GM19328 (cell line): ENCODE results near the gene CYP4V2.
A peak's percentile ranks its signal among the peaks of the same experiment; 100 is the strongest.

Source experiments
- ATAC-seq: cut with Tn5 transposase; IDR thresholded peaks from one replicate; pipeline ENCODE4 v1.9.1; 2021; ENCODE audit warnings: mild to moderate bottlenecking, moderate library complexity; ENCODE audit not compliant: unreplicated experiment

The CYP4V2 gene

DNA sequence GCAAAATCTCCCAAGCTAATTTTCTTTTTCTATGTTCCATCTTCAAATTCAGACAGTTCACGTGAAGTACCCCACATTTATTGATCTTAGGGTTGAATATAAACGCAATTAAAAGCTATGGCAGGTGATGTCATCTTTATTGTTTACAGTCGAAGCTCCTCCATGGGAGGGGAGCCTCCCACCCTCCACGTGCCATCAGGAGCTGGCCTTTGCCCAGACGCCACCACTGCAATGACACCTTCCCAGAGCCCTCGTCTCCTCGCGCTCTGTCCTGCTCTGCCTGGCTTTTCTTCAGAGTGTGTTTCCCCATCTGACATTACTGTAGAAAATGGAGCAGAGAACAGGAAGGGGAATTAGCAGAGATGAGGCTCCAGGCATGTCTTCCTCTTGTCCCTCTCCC, 18.8 kb upstream of the CYP4V2 start:
- ATAC-seq: no peak

DNA sequence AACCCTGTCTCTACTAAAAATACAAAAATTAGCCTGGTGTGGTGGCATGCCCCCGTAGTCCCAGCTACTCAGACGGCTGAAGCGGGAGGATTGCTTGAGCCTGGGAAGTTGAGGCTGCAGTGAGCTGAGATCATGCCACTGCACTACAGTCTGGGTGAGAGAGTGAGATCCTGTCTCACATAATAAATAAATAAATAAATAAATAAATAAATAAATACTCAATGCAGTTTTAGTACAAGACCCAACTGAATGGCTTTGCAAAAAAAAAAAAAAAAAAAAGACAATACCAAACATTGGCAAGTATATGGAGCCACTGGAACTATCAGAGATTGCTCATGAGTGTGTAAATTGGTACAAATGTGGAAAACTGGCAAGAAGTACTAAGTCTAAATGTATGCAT, 3.3 kb upstream of the CYP4V2 start:
- no peak for ATAC-seq

DNA sequence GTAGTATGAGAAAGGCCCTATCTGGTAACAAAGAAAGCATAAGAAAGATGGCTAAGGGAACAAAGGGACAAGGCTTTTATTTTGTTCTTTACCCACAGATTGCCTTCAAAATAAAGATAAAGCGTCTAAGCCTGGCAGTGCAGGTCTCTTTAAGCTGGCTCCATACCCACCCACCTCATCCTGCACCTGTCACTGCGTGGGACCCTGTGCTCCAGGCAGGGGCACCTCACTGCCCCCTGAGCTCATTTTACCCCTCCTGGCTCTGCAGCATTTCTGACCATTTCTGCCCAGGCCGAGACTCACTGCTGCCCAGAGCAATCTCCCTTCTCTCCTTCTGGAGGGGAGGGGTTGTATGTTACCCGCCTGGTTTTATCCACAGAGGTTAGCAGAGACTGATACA, 1.7 kb upstream of the CYP4V2 start:
- no peak for ATAC-seq

DNA sequence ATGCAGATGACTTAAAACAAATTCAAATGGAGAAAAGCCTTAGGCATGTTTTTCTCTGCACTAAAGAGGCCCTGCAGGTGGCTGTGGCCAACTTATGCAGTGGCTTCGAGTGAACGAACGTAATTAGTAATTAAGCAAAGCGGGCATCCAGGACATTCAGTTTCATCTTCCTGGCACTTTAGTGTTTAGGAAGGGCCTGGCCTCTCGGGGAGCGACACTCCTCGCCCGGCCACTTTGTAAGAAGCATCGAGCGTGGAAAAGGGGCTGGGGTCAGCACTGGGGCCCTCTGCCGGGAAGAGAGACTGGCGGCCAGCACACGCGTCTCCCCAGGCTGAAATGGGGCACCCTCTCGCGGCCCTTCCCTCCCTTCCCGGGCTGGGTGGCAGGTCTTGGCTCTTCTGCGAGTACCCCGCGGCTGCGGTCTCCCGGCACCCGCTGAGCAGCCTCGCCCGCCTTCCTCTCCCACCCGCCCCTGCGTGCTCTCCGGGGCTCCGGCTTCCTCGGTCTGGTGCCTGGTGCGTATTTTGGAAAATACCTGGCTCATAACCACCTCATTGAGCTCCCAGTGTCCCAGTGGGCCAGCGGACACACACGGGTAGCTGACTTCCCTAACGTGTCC, 677 bp upstream of the CYP4V2 start:
- ATAC-seq: peak; percentile 31

DNA sequence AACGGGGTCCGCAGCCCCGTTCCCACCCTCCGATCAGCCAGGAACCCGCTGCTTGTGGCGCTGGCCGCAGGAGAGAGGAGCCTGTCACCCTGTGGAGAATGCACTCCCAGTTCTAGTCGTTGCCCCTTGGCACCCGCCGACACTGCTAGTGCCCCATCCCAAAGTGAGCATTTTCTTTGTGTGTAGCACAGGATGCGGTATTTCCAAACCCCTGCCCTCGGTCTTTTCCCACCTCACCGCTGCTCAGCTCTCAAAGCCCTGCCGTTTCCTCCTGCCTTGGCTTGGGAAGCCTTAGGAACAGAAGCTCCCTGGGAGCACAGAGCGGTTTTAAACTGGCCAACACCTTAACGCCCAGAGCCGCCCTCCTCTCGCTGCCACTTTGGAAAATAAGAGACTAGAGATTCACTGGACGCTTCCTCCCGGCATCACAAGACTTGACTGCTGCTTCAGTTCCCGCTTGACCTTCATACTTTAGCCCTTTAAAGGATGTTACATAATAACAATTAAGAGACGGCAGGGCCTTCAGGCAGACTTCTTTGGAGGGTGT, 772 bp downstream of the CYP4V2 start:
- ATAC-seq: no peak

DNA sequence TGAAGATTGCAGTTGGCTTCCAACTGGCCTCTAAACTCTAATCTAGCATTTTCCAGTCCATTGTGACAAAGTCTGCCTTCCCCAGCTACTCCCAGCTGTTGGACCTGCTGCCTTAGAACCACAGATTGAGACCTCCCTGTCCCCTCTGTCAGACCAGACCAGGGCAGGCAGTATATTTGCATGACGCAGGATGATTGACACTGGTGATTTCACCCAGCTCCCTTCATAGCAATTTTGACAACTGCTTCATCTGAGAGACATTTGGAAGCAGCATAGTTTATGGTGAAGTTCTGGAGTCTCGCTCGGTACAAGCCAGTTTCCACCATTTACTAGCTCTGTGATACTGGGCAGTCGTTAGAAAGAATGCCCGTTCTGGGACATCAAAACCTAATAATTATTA, 2.5 kb downstream of the CYP4V2 start:
- ATAC-seq: no peak

DNA sequence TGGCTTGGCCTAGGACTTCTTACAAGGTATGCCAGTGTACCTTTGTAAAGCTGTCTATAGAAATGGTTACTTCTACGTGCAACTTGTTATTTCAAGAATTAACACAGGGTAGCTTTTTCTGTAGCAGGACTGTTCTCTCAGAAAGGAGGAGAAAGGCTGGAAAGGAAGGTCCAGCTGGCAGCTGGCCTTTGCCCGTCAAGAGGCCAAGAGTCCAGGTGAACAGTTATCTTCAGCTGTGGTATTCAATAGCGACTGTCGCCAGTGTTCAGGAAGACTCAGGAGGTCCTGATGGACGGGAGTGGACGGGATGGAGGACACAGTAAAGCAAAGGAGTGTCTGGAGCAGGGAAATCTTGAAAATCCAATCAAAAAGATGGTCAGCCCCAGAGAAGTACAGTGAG, 4.7 kb downstream of the CYP4V2 start:
- ATAC-seq: no peak

DNA sequence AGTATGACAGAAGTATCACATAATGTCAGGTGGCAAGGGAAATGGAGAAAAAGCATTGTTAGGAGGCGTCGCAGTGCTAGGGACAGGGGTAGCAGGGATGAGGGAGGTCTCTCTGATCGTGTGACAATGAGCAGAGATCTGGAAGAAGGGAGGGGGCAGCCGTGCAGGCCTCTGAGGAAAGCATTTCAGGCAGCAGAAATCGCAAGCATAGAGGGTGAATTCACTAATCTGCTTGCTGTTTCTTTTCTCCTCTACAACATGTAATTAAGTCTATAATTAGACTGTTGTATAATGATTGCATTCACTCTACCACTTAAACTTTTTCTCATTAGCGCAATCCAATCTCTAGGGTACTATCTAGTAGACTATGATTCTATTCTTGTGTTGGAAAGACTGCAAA, 9.1 kb downstream of the CYP4V2 start:
- no peak for ATAC-seq

DNA sequence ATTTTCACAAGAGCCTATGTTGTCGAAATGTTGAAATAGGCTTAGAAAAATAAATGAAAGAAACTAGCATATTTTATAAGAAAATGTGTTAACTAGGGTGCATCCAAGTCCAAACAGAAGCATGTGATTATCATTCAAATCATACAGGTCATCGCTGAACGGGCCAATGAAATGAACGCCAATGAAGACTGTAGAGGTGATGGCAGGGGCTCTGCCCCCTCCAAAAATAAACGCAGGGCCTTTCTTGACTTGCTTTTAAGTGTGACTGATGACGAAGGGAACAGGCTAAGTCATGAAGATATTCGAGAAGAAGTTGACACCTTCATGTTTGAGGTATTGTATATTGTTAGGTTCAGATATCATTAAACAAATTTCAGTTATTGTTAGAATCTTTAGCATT, 9.6 kb downstream of the CYP4V2 start:
- ATAC-seq: no peak

DNA sequence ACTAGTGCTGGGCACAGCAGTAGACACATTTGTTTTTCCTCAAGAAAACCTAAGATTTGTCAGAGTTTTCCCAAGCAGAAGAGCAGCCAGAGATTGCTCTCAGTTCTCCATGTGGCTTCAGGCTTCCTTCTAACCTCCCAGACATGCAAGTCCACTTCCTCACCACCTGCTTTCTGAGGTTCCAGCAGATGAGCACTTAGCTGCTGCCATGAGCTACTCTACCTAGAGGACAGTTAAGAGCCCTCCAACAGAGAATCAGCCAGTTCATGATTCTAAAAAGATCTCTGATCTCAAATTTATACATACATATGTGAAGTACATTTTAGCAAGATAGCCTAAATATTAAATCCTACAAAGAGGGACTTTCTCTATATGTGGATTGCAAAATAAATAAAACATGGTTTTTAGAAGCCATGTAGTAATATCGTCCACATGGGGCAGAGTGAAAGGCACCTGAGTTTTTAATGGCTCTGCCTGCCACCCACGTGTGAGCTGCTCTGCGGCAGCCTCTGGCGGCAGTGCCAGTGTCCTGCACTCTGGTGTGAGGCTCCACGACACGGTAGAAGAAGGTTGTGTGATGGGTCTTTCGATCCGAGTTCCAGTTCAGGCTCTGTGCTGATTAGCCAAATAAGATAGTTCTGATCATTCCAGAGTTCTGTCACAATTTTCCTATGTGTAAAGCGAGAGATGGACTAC, 10.3 kb downstream of the CYP4V2 start:
- ATAC-seq: no peak

DNA sequence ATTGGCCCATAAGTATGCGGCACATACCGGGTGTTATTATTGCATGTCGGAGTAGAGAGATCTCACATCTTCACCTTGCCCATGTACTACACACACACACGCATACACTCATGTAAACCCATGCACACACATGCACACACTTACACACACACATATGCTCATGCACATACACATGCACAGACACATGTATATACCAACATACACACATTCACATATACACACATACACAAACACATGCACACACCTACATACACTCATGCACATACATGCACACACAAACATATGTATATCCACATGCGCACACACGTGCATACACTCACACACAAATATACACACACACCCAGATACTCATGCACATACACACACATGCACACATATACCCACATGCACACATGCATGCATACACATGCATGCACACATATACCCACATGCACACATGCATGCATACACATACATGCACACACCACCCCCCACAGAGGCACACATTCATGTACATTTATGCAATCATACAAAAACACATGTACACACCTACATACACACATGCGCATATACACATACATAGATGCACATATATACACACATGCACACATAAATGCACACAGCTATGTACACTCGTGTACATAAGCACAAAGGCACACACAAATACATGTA, 11.2 kb downstream of the CYP4V2 start:
- no peak for ATAC-seq

DNA sequence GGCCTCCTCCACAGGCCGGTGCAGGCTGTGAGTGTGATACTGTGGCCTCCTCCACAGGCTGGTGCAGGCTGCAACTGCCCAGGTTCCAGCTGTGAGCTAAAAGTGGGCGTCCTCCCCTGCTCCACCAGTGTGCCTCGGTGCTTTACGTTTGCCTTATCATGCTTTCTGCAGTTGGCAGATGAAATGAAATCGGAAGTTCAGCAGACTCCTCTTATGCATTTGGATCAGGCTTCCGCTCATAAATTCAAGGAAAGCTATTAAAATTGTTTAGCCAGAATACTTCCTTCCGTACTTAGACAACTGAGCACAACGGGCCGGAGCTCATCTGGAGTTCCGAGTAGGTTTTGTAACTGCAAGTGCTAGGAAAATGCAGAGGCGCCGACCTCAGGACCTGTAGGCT, 12.0 kb downstream of the CYP4V2 start:
- no peak for ATAC-seq

DNA sequence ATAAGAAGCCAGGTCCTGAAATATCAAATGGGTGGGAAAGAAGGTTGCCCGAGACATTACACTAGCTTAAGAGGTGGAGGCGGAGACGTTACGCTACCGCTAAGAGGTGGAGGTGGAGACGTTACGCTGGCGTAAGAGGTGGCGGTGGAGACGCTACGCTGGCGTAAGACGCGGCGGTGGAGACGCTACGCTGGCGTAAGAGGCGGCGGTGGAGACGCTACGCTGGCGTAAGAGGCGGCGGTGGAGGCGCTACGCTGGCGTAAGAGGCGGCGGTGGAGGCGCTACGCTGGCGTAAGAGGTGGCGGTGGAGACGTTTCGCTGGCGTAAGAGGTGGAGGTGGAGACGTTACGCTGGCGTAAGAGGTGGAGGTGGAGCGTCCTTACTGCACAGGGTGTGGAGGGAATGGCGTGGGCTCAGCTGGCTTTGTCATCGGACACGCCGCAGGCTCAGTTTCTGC, 12.8 kb downstream of the CYP4V2 start:
- ATAC-seq: no peak

DNA sequence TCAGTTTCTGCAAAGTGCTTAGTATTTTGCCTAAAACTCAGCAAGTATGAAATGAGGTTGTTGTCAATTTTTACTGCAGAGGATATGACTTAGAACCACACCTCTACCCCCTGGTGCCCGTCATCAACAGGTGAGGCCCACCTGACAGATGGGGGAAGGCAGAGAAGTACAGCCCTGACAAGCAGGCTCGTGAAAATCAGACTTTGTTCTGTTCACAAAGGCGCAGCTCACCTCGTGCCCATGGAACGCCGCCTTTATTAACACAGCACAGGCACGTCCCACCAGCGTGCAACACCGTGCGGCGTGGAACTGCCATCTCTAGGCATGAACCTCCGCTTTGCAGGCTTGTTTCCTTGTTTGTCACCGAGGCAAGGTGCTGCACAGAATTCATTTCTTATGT, 13.3 kb downstream of the CYP4V2 start:
- no peak for ATAC-seq

DNA sequence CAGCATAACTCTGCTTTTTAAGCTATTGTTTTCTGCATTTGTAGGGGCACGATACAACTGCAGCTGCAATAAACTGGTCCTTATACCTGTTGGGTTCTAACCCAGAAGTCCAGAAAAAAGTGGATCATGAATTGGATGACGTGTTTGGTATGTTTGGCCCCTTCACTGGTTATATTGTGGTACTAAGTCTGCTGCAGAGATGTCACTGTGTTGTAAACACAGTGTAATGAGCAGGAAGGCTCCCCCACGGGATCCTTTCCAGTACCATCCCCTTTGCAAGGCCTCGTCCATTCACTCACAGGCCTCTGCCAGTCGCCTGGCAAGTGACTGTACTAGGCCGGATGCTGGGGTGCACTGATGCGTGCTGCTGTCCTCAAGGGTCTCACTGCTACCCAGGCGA, 13.8 kb downstream of the CYP4V2 start:
- no peak for ATAC-seq

DNA sequence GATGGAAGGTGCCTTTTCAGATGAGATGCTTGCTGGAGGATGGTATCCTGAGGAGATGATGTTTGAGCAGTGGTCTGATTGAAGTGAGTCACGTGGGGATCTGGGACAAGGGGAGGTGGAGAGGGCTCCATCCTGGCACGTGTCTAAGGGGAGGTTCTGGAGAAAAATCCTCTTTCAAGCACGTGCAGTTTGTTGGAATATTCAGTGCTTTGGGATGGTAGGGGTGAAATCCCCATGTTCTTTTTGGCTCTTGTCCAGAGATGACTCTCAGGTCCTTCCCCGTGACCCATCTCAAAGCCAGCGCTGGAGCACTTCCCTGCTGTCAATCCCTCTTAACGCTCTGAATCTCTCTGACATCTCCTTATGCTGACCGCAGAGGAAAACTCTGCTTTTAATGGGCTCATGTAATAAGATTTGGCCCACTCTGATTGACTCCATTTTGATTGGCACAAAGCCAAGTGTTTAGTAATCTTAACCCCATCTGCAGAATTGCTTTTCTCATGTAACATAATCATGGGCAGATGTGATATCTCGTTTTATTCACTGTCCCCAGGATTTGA, 25.2 kb downstream of the CYP4V2 start:
- ATAC-seq: no peak

DNA sequence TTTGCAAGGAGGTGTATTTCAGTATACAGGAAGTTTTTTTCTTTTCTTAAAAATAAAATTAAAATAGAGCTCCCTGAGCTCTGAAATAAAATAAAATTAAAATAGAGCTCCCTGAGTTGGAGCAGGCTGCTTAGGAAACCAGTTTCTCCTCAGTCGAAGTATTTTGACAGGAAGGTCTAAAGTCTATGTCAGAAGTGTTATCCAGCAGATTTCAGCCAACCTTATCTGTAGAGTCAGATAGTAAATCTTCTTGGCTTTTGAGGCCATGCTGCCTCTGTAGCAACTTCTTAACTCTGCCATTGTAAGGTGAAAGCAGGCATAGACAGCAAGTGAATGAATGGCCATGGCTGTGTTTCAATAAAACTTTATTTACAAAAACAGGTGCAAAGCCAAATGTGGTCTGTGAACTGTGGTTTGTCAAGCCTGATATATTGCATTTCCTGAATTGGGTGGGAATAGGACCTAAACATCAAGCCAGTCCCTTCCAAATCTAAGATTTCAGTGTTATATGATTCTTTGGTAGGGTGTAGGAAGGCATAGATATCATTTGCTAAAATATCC, 26.4 kb downstream of the CYP4V2 start:
- ATAC-seq: no peak

DNA sequence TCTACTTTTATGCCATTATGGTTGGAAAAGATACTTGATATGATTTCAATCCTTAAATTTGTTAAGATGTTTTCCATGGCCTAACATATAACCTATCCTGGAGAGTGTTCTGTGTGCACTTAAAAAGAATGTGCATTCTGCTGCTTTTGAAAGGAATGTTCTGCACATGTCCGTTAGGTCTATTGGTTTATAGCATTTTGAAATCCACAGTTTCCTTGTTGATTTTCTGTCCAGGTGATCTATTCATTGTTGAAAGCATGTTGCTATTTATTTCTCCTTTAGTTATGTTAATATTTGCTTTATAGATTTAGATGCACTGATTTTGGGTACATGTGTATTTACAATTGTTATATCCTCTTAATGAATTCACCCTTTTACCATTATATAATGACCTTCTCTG, 30.3 kb downstream of the CYP4V2 start:
- ATAC-seq: no peak

DNA sequence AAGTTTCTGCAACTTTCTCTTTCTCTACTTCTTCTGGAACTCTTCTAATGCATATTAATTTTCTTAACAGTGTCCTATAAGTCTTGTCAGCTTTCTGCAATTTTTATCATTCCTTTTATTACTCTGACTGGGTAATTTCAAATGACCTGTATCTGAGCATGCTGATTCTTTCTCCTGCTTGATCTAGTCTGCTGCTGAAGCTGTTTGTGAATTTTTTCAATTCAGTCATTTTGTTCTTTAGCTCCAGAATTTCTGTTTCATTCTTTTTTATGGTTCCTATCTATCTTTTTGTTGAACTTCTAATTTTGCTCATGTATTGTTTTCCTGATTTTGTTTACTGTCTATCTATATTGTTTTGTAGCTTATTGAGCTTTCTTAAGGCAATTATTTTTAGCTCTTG, 34.5 kb downstream of the CYP4V2 start:
- no peak for ATAC-seq

DNA sequence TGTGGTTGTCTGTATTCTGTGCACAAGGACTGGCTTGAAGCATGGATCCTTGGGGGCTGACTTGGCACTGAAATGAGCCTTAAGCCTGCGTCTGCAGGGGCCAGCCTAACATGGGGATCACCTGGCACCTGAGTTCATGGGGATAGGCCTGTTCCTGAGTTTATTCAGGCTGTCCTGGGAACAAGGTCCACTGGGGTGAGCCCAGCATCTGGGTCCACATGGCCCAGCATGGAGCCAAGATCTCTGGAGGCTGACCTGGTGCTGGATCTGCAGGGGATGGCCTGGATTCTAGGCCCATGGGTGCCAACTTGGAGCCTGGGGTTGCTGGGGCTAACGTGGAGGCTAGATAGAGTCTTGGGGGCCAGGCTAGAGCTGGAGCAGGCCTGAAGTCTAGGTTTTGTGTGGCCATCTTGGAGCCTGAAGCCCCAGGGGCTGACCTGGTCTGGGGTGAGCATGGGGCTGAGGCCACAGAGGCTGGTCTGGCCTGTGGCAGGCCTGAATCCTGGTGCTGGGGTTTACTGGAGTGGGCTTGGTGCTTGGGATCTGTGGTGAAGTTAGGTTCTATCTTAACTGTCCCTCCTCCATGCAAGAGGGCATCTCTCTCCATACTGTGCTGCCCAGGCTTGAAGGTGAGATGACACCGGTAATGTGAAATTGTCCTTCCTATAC, 35.3 kb downstream of the CYP4V2 start:
- ATAC-seq: no peak

DNA sequence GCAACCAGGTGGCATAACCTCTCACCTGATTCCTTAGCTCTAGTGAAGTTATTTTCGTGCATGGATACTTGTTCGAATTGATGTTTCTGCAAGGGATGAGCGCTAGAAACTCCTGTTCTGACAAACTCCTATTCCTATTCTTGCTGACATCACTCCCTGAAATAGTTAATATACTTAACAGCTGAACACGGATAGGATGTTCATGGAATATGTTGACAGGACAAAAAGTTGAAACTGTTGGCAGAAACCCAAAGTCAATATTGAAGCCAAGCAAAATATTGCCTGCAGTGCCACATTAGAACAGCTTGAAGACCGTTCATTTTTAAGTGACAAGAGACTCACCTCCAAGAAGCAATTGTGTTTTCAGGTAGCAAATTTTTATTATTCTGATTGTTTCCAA, 35.9 kb downstream of the CYP4V2 start, which contains the start of gene KLKB1:
Gene KLKB1, plus strand, starts transcription at position 287 of the 400 bp plus-strand sequence. CDS start 689 bp downstream, outside the sequence.
- ATAC-seq: no peak
